Tibial nerve (tissue), 4 donors: ENCODE results near the gene GNG12. TPM values are rescaled to one million over a fixed set of nuclear protein-coding genes. Genes with fewer than 3 reads are reported as not detected.

ENCODE experiments used
- DNase-seq, 2 donors: peaks; one replicate each; pipeline ENCODE4 v3.0.0-alpha.2; 2019; ENCODE audit warnings: low spot score in 2 of 2
- H3K27ac ChIP-seq, 4 donors: fragments of 200-600 bp; sonication (generic) in 3 of 4; one replicate each; pipeline ENCODE4 v1.5.1; 2017 to 2019; ENCODE audit warnings: mild to moderate bottlenecking in 1 of 4
- H3K27me3 ChIP-seq, 2 donors: fragments of 200-600 bp; sonication (generic) in 1 of 2; one replicate each; pipeline versions ENCODE4 v1.5.1 to v1.6.0; 2017 to 2019
- H3K36me3 ChIP-seq, 3 donors: fragments of 200-600 bp; sonication (generic); one replicate each; pipeline ENCODE4 v1.5.1; 2018 to 2019
- H3K4me1 ChIP-seq, 4 donors: fragments of 200-600 bp; sonication (generic) in 3 of 4; one replicate each; pipeline ENCODE4 v1.5.1; 2017 to 2019
- H3K4me3 ChIP-seq, 4 donors: fragments of 200-600 bp; sonication (generic) in 3 of 4; one replicate each; pipeline ENCODE4 v1.5.1; 2017 to 2019; ENCODE audit warnings: mild to moderate bottlenecking in 1 of 4, moderate library complexity in 1 of 4
- H3K9me3 ChIP-seq, 4 donors: fragments of 200-600 bp; sonication (generic) in 3 of 4; one replicate each; pipeline ENCODE4 v1.5.1; 2017 to 2019
- CTCF ChIP-seq, 5 experiments: fragments of 200-600 bp in 3 of 5; fragments of 450-650 bp in 2 of 5; sonication (generic) in 3 of 5; IDR thresholded peaks; one replicate each; pipeline ENCODE4 v1.5.1; 2016 to 2019; ENCODE audit warnings: antibody characterized with exemption in 5 of 5, mild to moderate bottlenecking in 3 of 5, moderate library complexity in 2 of 5
- EP300 ChIP-seq, 2 donors: sonication (generic); formaldehyde crosslinking; IDR thresholded peaks; one replicate each; pipeline ENCODE4 v1.6.1; 2017; ENCODE audit warnings: antibody characterized with exemption in 2 of 2, mild to moderate bottlenecking in 1 of 2
- POLR2A ChIP-seq, 2 donors: fragments of 450-650 bp; IDR thresholded peaks; one replicate each; pipeline ENCODE4 v1.6.1; 2017; ENCODE audit warnings: antibody characterized with exemption in 2 of 2, mild to moderate bottlenecking in 2 of 2, moderate library complexity in 2 of 2
- WGBS, 2 donors: methylation state at CpG; one replicate each; pipeline ENCODE4 v1.1.5; 2018; 5-methylcytosine and 5-hydroxymethylcytosine counted together
- total RNA-seq, 4 donors: library from RNA; depleted of rRNA; stranded (reverse); fragments of >200 nt; gene quantifications; one replicate each; pipeline ENCODE4 v1.1.0, GENCODE V29; 2016

GNG12 gene
- total RNA-seq, 4 donors from 2014 or later: 55.9 to 71.8 (median 68.4) TPM

DNA sequence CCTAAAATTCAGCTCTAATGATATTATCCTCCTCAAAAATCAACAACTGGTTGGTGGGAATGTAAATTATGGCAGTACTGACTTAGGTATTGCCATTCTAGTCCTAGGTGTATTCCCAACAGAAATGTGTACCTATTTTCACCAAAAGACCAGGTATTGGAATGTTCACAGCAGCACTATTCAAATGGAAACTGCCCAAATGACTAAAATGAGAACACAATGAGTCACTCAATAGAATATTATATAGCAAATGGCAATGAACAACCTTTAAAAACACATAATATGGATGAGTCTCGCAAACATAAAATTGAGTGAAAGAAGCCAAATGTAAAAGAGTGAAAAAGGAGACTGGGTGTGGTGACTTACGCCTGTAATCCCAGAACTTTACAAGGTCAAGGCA, 103.4 kb downstream of the GNG12 start:
- 94 to 100% methylated on average over 2 of the region's 2 CpGs for WGBS, 2 donors
- no peak for DNase-seq
- no peak for TF ChIP-seq EP300 (IDR thresholded peaks at IDR 0.05)
- no peak for TF ChIP-seq CTCF (IDR thresholded peaks at IDR 0.05)
- no peak for TF ChIP-seq POLR2A (IDR thresholded peaks at IDR 0.05)
- Histone ChIP-seq H3K4me1 (peaks cover 0 to 48% (median 24%) of the 10 kb centered on the region in 4 donors), H3K9me3 (no peaks in the 10 kb centered on the region), H3K27ac (no peak overlapping the region), H3K36me3 (no peaks in the 10 kb centered on the region), H3K4me3 (no peak overlapping the region), H3K27me3 (no peaks in the 10 kb centered on the region)

GRCh38 chr1:67726224-67726623, 107.0 kb downstream of the GNG12 start:
- no peak for TF ChIP-seq EP300 (IDR thresholded peaks at IDR 0.05)
- no peak for TF ChIP-seq POLR2A (IDR thresholded peaks at IDR 0.05)
- TF ChIP-seq CTCF (IDR thresholded peaks at IDR 0.05): no peak
- Histone ChIP-seq H3K36me3 (no peaks in the 10 kb centered on the region), H3K9me3 (no peaks in the 10 kb centered on the region), H3K4me3 (no peak overlapping the region), H3K27ac (peak overlapping the region in 2 of 4 donors; percentile 64 to 72), H3K4me1 (peaks cover 0 to 51% (median 32%) of the 10 kb centered on the region in 4 donors), H3K27me3 (no peaks in the 10 kb centered on the region)
- no peak for DNase-seq

DNA sequence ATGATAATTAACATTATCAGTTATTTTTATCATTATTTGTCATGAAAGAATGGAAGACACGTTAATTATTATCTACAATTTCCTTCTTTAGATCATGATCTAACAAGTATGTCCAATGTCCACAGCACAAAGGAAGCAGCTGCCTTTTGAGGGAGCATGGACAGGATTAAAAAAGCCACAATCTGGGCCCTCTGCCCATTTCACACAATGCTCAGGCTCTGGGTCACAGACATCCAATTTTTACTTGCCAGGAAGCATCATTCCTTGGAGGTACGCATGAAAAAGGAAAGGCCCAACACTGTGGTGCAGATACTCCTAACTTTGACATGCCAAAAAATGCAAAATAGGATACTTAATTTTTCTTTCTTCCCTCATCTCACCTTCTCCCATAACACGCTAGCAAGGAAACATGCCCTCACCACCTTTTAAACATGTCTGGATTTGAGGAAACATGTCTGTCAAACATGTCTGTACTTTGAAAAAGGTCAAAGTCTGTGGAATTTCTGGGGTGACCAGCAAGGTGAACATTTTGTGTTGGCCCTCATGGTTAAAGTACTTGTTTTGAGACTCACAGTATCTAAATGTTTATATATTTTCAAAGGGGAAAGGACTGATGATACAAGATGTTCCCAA, 108.2 kb downstream of the GNG12 start:
- H3K36me3 ChIP-seq: no peaks in the 10 kb centered on the region
- H3K9me3 ChIP-seq: no peaks in the 10 kb centered on the region
- H3K4me1 ChIP-seq: peaks cover 0 to 63% (median 34%) of the 10 kb centered on the region in 4 donors
- DNase-seq: peak in 1 of 2 donors; percentile 53
- no peak overlapping the region for H3K4me3 ChIP-seq
- 42 to 48% methylated on average over 3 of the region's 3 CpGs for WGBS, 2 donors
- no peaks in the 10 kb centered on the region for H3K27me3 ChIP-seq
- no peak for TF ChIP-seq CTCF (IDR thresholded peaks at IDR 0.05)
- peak in 1 of 2 donors; percentile 53 for TF ChIP-seq EP300 (IDR thresholded peaks at IDR 0.05)
- no peak for TF ChIP-seq POLR2A (IDR thresholded peaks at IDR 0.05)
- peak overlapping the region in 3 of 4 donors; percentile 50 to 87 (median 72) for H3K27ac ChIP-seq

DNA sequence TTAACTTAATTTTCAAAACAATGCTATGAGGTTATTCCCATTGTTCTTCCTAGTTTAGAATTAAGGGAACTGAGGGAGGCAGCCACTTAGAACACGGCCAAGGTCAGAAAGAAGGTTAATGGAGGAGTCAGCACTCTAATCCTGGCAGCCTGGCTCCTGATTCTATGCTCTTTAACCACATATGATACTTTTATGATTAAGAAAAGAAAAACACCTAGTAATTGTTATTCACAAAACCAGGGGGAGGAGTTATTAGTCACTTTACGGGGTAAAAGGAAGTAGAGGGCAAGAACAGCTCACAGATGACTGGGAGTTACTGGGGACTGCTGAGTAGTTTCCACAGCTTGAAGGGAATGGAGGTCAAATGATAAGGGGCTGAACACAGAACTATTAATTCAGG, 109.6 kb downstream of the GNG12 start:
- TF ChIP-seq POLR2A (IDR thresholded peaks at IDR 0.05): no peak
- TF ChIP-seq EP300 (IDR thresholded peaks at IDR 0.05): peak in 1 of 2 donors; percentile 18
- no peak for TF ChIP-seq CTCF (IDR thresholded peaks at IDR 0.05)
- H3K4me3 ChIP-seq: no peak overlapping the region
- WGBS, 2 donors: 26 to 31% methylated on average over 2 of the region's 2 CpGs
- no peaks in the 10 kb centered on the region for H3K27me3 ChIP-seq
- H3K27ac ChIP-seq: peak overlapping the region in 2 of 4 donors; percentile 72 to 87
- H3K4me1 ChIP-seq: peaks cover 0 to 67% (median 34%) of the 10 kb centered on the region in 4 donors
- no peaks in the 10 kb centered on the region for H3K36me3 ChIP-seq
- H3K9me3 ChIP-seq: no peaks in the 10 kb centered on the region
- no peak for DNase-seq

GRCh38 chr1:67723126-67723525, 110.1 kb downstream of the GNG12 start:
- no peak for DNase-seq
- Histone ChIP-seq H3K4me1 (peaks cover 0 to 68% (median 34%) of the 10 kb centered on the region in 4 donors), H3K9me3 (no peaks in the 10 kb centered on the region), H3K36me3 (no peaks in the 10 kb centered on the region), H3K27ac (peak overlapping the region in 2 of 4 donors; percentile 72 to 87), H3K27me3 (no peaks in the 10 kb centered on the region), H3K4me3 (no peak overlapping the region)
- TF ChIP-seq EP300 (IDR thresholded peaks at IDR 0.05): no peak
- TF ChIP-seq POLR2A (IDR thresholded peaks at IDR 0.05): no peak
- no peak for TF ChIP-seq CTCF (IDR thresholded peaks at IDR 0.05)
- 56 to 60% methylated on average over 1 of the region's 1 CpG for WGBS, 2 donors
